Astrocyte of the spinal cord (primary cell): ENCODE results near the gene CCDC138.

ENCODE experiments used
- DNase-seq: peaks from one replicate; pipeline ENCODE4 v3.0.0; 2011; ENCODE audit warnings: low read depth, low spot score
- H3K4me3 ChIP-seq: 2 replicates; pipeline ENCODE4 v1.5.1; 2011; ENCODE audit warnings: low read depth, mild to moderate bottlenecking, low read length, moderate library complexity
- in situ Hi-C: cut with HindIII; loops from 2 replicates; pipeline ENCODE4 v1.10.0; 2017; ENCODE audit warnings: low sequenced_read_pairs
- TF ChIP-seq, protein P1 (sequence below): IDR thresholded peaks from 2 replicates; pipeline ENCODE4 v1.5.1; 2012; ENCODE audit warnings: low read depth, mild to moderate bottlenecking, low read length, inconsistent platforms

Gene CCDC138

GRCh38 chr2:108889907-108890306 is 103.3 kb downstream of the CCDC138 start:
- TF ChIP-seq, protein P1, sequence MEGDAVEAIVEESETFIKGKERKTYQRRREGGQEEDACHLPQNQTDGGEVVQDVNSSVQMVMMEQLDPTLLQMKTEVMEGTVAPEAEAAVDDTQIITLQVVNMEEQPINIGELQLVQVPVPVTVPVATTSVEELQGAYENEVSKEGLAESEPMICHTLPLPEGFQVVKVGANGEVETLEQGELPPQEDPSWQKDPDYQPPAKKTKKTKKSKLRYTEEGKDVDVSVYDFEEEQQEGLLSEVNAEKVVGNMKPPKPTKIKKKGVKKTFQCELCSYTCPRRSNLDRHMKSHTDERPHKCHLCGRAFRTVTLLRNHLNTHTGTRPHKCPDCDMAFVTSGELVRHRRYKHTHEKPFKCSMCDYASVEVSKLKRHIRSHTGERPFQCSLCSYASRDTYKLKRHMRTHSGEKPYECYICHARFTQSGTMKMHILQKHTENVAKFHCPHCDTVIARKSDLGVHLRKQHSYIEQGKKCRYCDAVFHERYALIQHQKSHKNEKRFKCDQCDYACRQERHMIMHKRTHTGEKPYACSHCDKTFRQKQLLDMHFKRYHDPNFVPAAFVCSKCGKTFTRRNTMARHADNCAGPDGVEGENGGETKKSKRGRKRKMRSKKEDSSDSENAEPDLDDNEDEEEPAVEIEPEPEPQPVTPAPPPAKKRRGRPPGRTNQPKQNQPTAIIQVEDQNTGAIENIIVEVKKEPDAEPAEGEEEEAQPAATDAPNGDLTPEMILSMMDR, result no peak
- in situ Hi-C loops, result no loop called here
- DNase-seq, result no peak
- H3K4me3 ChIP-seq, result no peak overlapping the region

DNA sequence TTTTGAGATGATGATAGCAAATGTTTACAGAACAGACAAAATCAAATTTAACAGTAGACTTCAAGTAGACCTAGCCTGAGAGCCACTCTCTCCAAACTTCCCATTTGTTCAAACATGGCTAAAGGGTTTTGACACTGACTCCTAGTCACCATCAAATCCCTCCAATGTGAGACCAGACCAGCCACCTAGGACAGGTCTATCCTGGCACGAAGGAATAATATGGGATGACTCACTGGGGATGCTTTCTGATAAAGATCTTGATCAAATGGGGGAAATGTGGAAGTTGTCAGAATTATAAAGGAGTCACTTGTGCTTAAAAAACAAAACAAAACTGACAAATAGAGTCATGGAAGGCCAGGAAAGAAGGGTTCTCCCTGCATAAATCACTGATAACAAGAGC is 106.7 kb downstream of the CCDC138 start:
- TF ChIP-seq, protein P1, result no peak
- in situ Hi-C loops, result no loop called here
- no peak overlapping the region for H3K4me3 ChIP-seq
- no peak for DNase-seq

DNA sequence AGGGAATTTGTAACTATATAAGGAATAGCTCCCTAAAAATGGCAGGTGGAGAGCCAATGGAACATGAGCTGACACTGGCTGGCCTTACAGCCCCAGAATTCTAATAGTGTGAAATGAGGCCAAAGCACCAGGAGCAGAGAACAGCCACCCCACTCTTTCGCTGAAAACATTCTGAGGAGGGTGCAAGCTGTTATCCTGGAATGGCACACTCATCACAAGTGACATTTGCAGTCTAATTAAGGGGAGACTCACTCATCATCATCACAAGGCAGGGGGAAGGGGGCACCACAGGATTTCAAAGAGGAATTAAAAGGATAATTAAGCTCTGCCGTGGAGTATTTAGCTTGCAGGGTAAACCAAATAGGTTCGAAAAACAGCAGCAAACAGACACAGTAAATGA is 108.2 kb downstream of the CCDC138 start:
- in situ Hi-C loops, result no loop called here
- no peak for DNase-seq
- TF ChIP-seq, protein P1, result no peak
- H3K4me3 ChIP-seq, result no peak overlapping the region

DNA sequence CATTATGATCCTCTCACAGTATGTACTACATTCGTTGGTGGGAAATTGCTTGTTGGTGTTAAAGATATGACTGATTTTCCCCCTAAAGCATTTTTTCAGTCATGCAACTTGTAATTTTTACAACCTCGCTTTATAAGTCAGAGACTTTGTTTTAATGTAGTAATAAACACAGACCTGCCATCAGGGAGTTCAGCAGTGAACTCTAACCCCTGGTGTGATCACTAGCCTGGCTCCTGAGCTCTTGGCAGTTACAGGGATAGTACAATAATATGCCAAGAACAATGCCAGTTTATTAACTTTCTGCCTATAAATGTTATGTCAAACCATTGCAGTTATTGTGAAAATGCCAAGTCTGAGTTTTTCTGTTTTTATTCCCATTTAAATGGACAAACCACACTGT is 108.6 kb downstream of the CCDC138 start:
- DNase-seq, result no peak
- in situ Hi-C loops, result no loop called here
- TF ChIP-seq, protein P1, result no peak
- no peak overlapping the region for H3K4me3 ChIP-seq

DNA sequence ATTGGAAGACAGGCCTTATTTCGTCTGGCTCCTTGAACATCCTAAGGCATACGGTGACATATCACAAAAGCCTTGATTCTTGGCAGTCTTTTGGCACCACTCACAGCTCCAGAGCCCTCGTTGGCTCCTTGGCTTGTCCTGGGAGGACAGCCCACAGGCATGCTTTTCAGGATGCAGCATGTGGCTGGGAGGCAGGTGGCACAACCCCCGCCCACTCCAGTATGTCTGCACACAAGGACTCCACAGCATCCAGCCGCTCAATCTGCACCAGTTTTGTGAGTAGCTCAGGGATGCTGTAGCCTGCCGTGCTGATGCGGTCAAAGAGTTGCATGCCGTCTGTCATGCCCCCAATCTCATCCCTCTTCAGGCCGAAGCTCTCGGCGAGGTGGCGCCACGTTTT is 110.2 kb downstream of the CCDC138 start:
- TF ChIP-seq, protein P1, result no peak
- in situ Hi-C loops, result no loop called here
- H3K4me3 ChIP-seq, result no peak overlapping the region
- no peak for DNase-seq

DNA sequence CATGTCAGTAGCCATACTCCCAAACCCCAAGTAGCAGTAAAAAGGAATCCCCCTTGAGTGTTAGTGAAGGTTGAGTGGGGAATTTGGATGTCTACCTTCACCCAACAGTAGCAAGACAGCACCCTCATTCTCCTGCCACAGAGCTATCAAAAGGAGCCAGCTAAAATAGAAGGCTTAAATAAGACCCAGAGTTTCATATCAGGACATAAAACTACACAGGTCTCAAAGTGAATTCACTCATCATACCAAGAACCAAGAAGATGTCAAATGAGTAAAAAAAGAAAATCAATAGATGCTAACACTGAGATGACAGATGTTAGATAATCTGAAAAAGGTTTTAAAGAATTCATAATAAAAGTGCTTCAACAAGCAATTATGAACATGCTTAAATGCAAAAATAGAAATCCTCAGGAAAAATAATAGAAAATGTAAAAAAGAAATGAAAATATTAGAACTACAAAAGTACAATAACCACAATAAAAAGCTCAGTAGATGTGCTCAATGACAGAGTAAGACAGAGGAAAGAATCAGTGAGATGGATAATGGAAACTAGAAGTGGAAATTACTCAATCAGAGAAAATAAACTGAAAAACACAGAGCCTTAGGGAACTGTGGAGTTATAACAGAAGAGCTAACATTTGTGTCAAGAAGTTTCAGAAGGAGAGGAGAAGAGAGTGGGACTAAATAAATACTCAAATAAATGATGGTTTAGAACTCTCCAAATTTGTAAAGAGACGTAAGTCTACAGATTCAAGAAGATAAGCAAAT is 111.9 kb downstream of the CCDC138 start:
- no peak for DNase-seq
- in situ Hi-C loops, result no loop called here
- TF ChIP-seq, protein P1, result no peak
- H3K4me3 ChIP-seq, result no peak overlapping the region
